Measurements from ENCODE around the gene TMCC2.

TMCC2 gene

GRCh38 chr1:205236951-205237475 lies 9.3 kb downstream of the TMCC2 start:
- TF ChIP-seq TAF1 (IDR thresholded peaks at IDR 0.05; ENCODE audit: borderline replicate concordance, insufficient read depth, low read length) = no peak
- no peak for TF ChIP-seq FOXP2 (optimal IDR thresholded peaks at IDR 0.05; ENCODE audit: borderline replicate concordance, extremely low read depth, extremely low read length, insufficient read depth)
- TF ChIP-seq POLR2AphosphoS5 (IDR thresholded peaks at IDR 0.05; ENCODE audit: low read depth, low read length) = no peak
- no peak for TF ChIP-seq SIN3A (IDR thresholded peaks at IDR 0.05; ENCODE audit: borderline replicate concordance, insufficient read depth, low read length)
- no peak for TF ChIP-seq REST (IDR thresholded peaks at IDR 0.05; ENCODE audit: insufficient read depth in 1 of 2, low read depth in 2 of 2, low read length in 2 of 2)

GRCh38 chr1:205237526-205238484 lies 10.1 kb downstream of the TMCC2 start:
- TF ChIP-seq SIN3A (IDR thresholded peaks at IDR 0.05; ENCODE audit: borderline replicate concordance, insufficient read depth, low read length) (no peak), POLR2AphosphoS5 (IDR thresholded peaks at IDR 0.05; ENCODE audit: low read depth, low read length) (no peak)

GRCh38 chr1:205239078-205239477 lies 11.3 kb downstream of the TMCC2 start:
- TF ChIP-seq TAF1 (IDR thresholded peaks at IDR 0.05; ENCODE audit: borderline replicate concordance, insufficient read depth, low read length) (no peak), FOXP2 (optimal IDR thresholded peaks at IDR 0.05; ENCODE audit: borderline replicate concordance, extremely low read depth, extremely low read length, insufficient read depth) (no peak), SIN3A (IDR thresholded peaks at IDR 0.05; ENCODE audit: borderline replicate concordance, insufficient read depth, low read length) (no peak), REST (IDR thresholded peaks at IDR 0.05; ENCODE audit: insufficient read depth in 1 of 2, low read depth in 2 of 2, low read length in 2 of 2) (no peak), POLR2AphosphoS5 (IDR thresholded peaks at IDR 0.05; ENCODE audit: low read depth, low read length) (no peak)

GRCh38 chr1:205240118-205240517 lies 12.4 kb downstream of the TMCC2 start:
- TF ChIP-seq TAF1 (IDR thresholded peaks at IDR 0.05; ENCODE audit: borderline replicate concordance, insufficient read depth, low read length) (no peak), FOXP2 (optimal IDR thresholded peaks at IDR 0.05; ENCODE audit: borderline replicate concordance, extremely low read depth, extremely low read length, insufficient read depth) (no peak), POLR2AphosphoS5 (IDR thresholded peaks at IDR 0.05; ENCODE audit: low read depth, low read length) (no peak), REST (IDR thresholded peaks at IDR 0.05; ENCODE audit: insufficient read depth in 1 of 2, low read depth in 2 of 2, low read length in 2 of 2) (no peak), SIN3A (IDR thresholded peaks at IDR 0.05; ENCODE audit: borderline replicate concordance, insufficient read depth, low read length) (no peak)

GRCh38 chr1:205240569-205240968 lies 12.8 kb downstream of the TMCC2 start:
- no peak for TF ChIP-seq REST (IDR thresholded peaks at IDR 0.05; ENCODE audit: insufficient read depth in 1 of 2, low read depth in 2 of 2, low read length in 2 of 2)
- no peak for TF ChIP-seq SIN3A (IDR thresholded peaks at IDR 0.05; ENCODE audit: borderline replicate concordance, insufficient read depth, low read length)
- TF ChIP-seq TAF1 (IDR thresholded peaks at IDR 0.05; ENCODE audit: borderline replicate concordance, insufficient read depth, low read length) = no peak
- TF ChIP-seq FOXP2 (optimal IDR thresholded peaks at IDR 0.05; ENCODE audit: borderline replicate concordance, extremely low read depth, extremely low read length, insufficient read depth) = no peak
- TF ChIP-seq POLR2AphosphoS5 (IDR thresholded peaks at IDR 0.05; ENCODE audit: low read depth, low read length) = no peak
